ENCODE measurements around the gene AMBRA1.

DNA sequence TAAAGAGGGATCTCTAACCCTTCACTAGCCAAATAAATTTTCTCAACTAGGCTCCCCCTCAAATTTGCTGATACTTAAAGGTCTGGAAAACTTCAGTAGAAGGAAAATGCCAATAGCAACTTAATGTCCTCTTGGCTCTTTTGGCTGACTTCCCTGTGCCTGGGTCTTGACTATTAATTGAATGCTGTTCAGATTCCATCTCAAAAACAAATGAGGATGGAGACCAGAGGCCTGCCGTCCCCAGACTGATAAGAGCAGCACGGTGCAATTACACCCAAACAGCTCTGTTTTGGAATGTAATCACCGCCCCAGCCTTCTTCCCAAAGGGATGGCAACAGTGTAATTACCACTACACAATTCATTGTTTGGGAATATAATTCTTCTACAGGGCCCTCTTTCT lies 112.9 kb downstream of the AMBRA1 start:
- no peak for TF ChIP-seq POLR2A (IDR thresholded peaks at IDR 0.05; ENCODE audit: low read depth)
- no peak for TF ChIP-seq EP300 (IDR thresholded peaks at IDR 0.05)
- TF ChIP-seq, protein P1, sequence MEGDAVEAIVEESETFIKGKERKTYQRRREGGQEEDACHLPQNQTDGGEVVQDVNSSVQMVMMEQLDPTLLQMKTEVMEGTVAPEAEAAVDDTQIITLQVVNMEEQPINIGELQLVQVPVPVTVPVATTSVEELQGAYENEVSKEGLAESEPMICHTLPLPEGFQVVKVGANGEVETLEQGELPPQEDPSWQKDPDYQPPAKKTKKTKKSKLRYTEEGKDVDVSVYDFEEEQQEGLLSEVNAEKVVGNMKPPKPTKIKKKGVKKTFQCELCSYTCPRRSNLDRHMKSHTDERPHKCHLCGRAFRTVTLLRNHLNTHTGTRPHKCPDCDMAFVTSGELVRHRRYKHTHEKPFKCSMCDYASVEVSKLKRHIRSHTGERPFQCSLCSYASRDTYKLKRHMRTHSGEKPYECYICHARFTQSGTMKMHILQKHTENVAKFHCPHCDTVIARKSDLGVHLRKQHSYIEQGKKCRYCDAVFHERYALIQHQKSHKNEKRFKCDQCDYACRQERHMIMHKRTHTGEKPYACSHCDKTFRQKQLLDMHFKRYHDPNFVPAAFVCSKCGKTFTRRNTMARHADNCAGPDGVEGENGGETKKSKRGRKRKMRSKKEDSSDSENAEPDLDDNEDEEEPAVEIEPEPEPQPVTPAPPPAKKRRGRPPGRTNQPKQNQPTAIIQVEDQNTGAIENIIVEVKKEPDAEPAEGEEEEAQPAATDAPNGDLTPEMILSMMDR (IDR thresholded peaks at IDR 0.05): no peak
